Muscle of leg (tissue), 11 donors: ENCODE results near the gene ARFGAP3. TPM values are rescaled to one million over a fixed set of nuclear protein-coding genes. Genes with fewer than 3 reads are reported as not detected.

Source experiments
- DNase-seq: peaks from one replicate; pipeline ENCODE4 v3.0.0; 2013
- H3K27ac ChIP-seq: one replicate; pipeline ENCODE4 v1.5.1; 2013; ENCODE audit warnings: mild to moderate bottlenecking, low read length, control low read depth
- H3K27me3 ChIP-seq: one replicate; pipeline ENCODE4 v1.6.1; 2013; ENCODE audit warnings: low read length; ENCODE audit not compliant: control insufficient read depth, insufficient read depth
- H3K36me3 ChIP-seq: one replicate; pipeline ENCODE4 v1.6.1; 2013; ENCODE audit warnings: low read length; ENCODE audit not compliant: control insufficient read depth, insufficient read depth
- H3K4me1 ChIP-seq: one replicate; pipeline ENCODE4 v1.6.1; 2013; ENCODE audit warnings: low read length; ENCODE audit not compliant: control insufficient read depth, insufficient read depth
- H3K4me3 ChIP-seq: one replicate; pipeline ENCODE4 v1.5.1; 2013; ENCODE audit warnings: low read length, control low read depth
- H3K9me3 ChIP-seq: replicated peaks from 2 replicates; pipeline ENCODE4 v1.6.1; 2013; ENCODE audit warnings: low read depth, low read length; ENCODE audit not compliant: control insufficient read depth
- WGBS: methylation state at CpG from one replicate; pipeline ENCODE4 v1.1.5; 2013; ENCODE audit warnings: missing lambda C conversion rate; ENCODE audit not compliant: insufficient coverage; 5-methylcytosine and 5-hydroxymethylcytosine counted together
- polyA plus RNA-seq, 8 donors: library from polyadenylated mRNA; unstranded; fragments of 120-200 nt; gene quantifications; one replicate each; pipeline versions ENCODE4 v1.2.1 to v1.2.3, GENCODE V29; 2013; ENCODE audit warnings: inconsistent platforms in 1 of 8, low replicate concordance in 1 of 8; ENCODE audit not compliant: insufficient read length in 8 of 8, insufficient read depth in 1 of 8
- total RNA-seq: library from RNA; stranded (reverse); fragments of 120-200 nt; gene quantifications from one replicate; pipeline ENCODE4 v1.2.4, GENCODE V29; 2013

Gene ARFGAP3
- total and polyA plus RNA-seq, 9 donors: 32.2 to 48.3 (median 37.4) TPM

- Histone ChIP-seq H3K27me3 (no peaks in the 10 kb centered on the region), H3K9me3 (no peaks in the 10 kb centered on the region), H3K4me1 (peaks cover 29% of the 10 kb centered on the region), H3K4me3 (no peak overlapping the region), H3K27ac (no peak overlapping the region), H3K36me3 (peaks cover 83% of the 10 kb centered on the region)
- WGBS: 89% methylated on average over 9 of the region's 12 CpGs
- no peak for DNase-seq
These were observed 20.7 kb upstream of the ARFGAP3 start for GRCh38 chr22:42877597-42878340.

GRCh38 chr22:42877158-42877557, 20.1 kb upstream of the ARFGAP3 start:
- DNase-seq: no peak
- Histone ChIP-seq H3K9me3 (no peaks in the 10 kb centered on the region), H3K4me3 (no peak overlapping the region), H3K36me3 (peaks cover 82% of the 10 kb centered on the region), H3K27ac (no peak overlapping the region), H3K27me3 (no peaks in the 10 kb centered on the region), H3K4me1 (peaks cover 33% of the 10 kb centered on the region)
- 89% methylated on average over 2 of the region's 8 CpGs for WGBS

- no peak overlapping the region for H3K4me3 ChIP-seq
- WGBS: 86% methylated on average over 13 of the region's 17 CpGs
- H3K4me1 ChIP-seq: peaks cover 37% of the 10 kb centered on the region
- H3K27me3 ChIP-seq: no peaks in the 10 kb centered on the region
- no peak overlapping the region for H3K27ac ChIP-seq
- H3K9me3 ChIP-seq: no peaks in the 10 kb centered on the region
- H3K36me3 ChIP-seq: peaks cover 82% of the 10 kb centered on the region
- no peak for DNase-seq
These were observed 19.0 kb upstream of the ARFGAP3 start for GRCh38 chr22:42876041-42876440.

GRCh38 chr22:42874010-42874409, 16.9 kb upstream of the ARFGAP3 start:
- Histone ChIP-seq H3K36me3 (peaks cover 74% of the 10 kb centered on the region), H3K27me3 (no peaks in the 10 kb centered on the region), H3K27ac (no peak overlapping the region), H3K9me3 (no peaks in the 10 kb centered on the region), H3K4me3 (no peak overlapping the region), H3K4me1 (peaks cover 33% of the 10 kb centered on the region)
- no peak for DNase-seq
- WGBS: 94% methylated on average over 2 of the region's 7 CpGs

GRCh38 chr22:42873356-42873755, 16.3 kb upstream of the ARFGAP3 start:
- no peaks in the 10 kb centered on the region for H3K9me3 ChIP-seq
- H3K4me1 ChIP-seq: peaks cover 39% of the 10 kb centered on the region
- no peak overlapping the region for H3K27ac ChIP-seq
- H3K36me3 ChIP-seq: peaks cover 68% of the 10 kb centered on the region
- H3K27me3 ChIP-seq: no peaks in the 10 kb centered on the region
- no peak for DNase-seq
- no peak overlapping the region for H3K4me3 ChIP-seq

GRCh38 chr22:42872821-42873220, 15.7 kb upstream of the ARFGAP3 start:
- Histone ChIP-seq H3K36me3 (peaks cover 62% of the 10 kb centered on the region), H3K4me3 (no peak overlapping the region), H3K27ac (no peak overlapping the region), H3K4me1 (peaks cover 41% of the 10 kb centered on the region), H3K9me3 (no peaks in the 10 kb centered on the region), H3K27me3 (no peaks in the 10 kb centered on the region)
- 71% methylated on average over 9 of the region's 9 CpGs for WGBS
- DNase-seq: peak; percentile 33

- H3K9me3 ChIP-seq: no peaks in the 10 kb centered on the region
- no peaks in the 10 kb centered on the region for H3K27me3 ChIP-seq
- H3K4me1 ChIP-seq: peaks cover 42% of the 10 kb centered on the region
- H3K27ac ChIP-seq: peak overlapping the region; percentile 7
- 86% methylated on average over 29 of the region's 31 CpGs for WGBS
- H3K4me3 ChIP-seq: no peak overlapping the region
- peaks cover 48% of the 10 kb centered on the region for H3K36me3 ChIP-seq
- no peak for DNase-seq
These were observed 14.3 kb upstream of the ARFGAP3 start for GRCh38 chr22:42871146-42872050.

- DNase-seq: peak; percentile 24
- Histone ChIP-seq H3K9me3 (no peaks in the 10 kb centered on the region), H3K36me3 (peaks cover 35% of the 10 kb centered on the region), H3K27me3 (no peaks in the 10 kb centered on the region), H3K4me3 (no peak overlapping the region), H3K4me1 (peaks cover 42% of the 10 kb centered on the region), H3K27ac (peak overlapping the region; percentile 20)
- WGBS: 79% methylated on average over 16 of the region's 33 CpGs
These were observed 12.9 kb upstream of the ARFGAP3 start for GRCh38 chr22:42869888-42870480.

- 94% methylated on average over 4 of the region's 8 CpGs for WGBS
- Histone ChIP-seq H3K27ac (peak overlapping the region; percentile 76), H3K4me3 (no peak overlapping the region), H3K27me3 (no peaks in the 10 kb centered on the region), H3K4me1 (peaks cover 42% of the 10 kb centered on the region), H3K9me3 (no peaks in the 10 kb centered on the region), H3K36me3 (peaks cover 32% of the 10 kb centered on the region)
- DNase-seq: no peak
These were observed 12.4 kb upstream of the ARFGAP3 start for GRCh38 chr22:42869463-42869862.

- H3K4me3 ChIP-seq: no peak overlapping the region
- peaks cover 27% of the 10 kb centered on the region for H3K36me3 ChIP-seq
- 89% methylated on average over 10 of the region's 16 CpGs for WGBS
- no peaks in the 10 kb centered on the region for H3K9me3 ChIP-seq
- peak; percentile 79 for DNase-seq
- no peaks in the 10 kb centered on the region for H3K27me3 ChIP-seq
- H3K4me1 ChIP-seq: peaks cover 42% of the 10 kb centered on the region
- H3K27ac ChIP-seq: peak overlapping the region; percentile 76
These were observed 11.7 kb upstream of the ARFGAP3 start for GRCh38 chr22:42868751-42869251.
